Retina (tissue), 1 donor: ENCODE results near the gene SLC12A4.
"Not testable (repeated sequence)": the region's sequence is repeated elsewhere in the genome, so short reads cannot be mapped to it uniquely, and the experiment has no call there.

ENCODE experiments used
- DNase-seq: peaks from one replicate; pipeline ENCODE4 v3.0.0-alpha.2; 2016

Gene SLC12A4

GRCh38 chr16:67940446-67941089 lies 27.9 kb downstream of the SLC12A4 start:
- DNase-seq = no peak

GRCh38 chr16:67939507-67940445 lies 28.7 kb downstream of the SLC12A4 start:
- DNase-seq = no peak

- DNase-seq = not testable (repeated sequence)
Observed at GRCh38 chr16:67937713-67938112, 30.7 kb downstream of the SLC12A4 start.

- DNase-seq = no peak
Observed at GRCh38 chr16:67936880-67937605, 31.4 kb downstream of the SLC12A4 start.

GRCh38 chr16:67936124-67936879 lies 32.1 kb downstream of the SLC12A4 start, which contains the start of gene PSMB10:
PSMB10 (minus strand) TSS chr16:67936850; CDS start chr16:67936749, 101 bp downstream.
- peak; percentile 57 for DNase-seq

- peak; percentile 95 for DNase-seq
Observed at GRCh38 chr16:67935402-67936123, 32.9 kb downstream of the SLC12A4 start.

GRCh38 chr16:67935101-67935401 lies 33.4 kb downstream of the SLC12A4 start:
- DNase-seq = no peak

- no peak for DNase-seq
Observed at GRCh38 chr16:67934306-67935100, 33.9 kb downstream of the SLC12A4 start.

- DNase-seq = no peak
Observed at GRCh38 chr16:67933805-67934204, 34.6 kb downstream of the SLC12A4 start.

- no peak for DNase-seq
Observed at GRCh38 chr16:67932462-67932840, 36.0 kb downstream of the SLC12A4 start.

GRCh38 chr16:67931712-67932461 lies 36.5 kb downstream of the SLC12A4 start, which contains the start of gene CTRL:
CTRL (minus strand) TSS chr16:67931862; CDS start chr16:67931852, 10 bp downstream.
- no peak for DNase-seq

- DNase-seq = no peak
Observed at GRCh38 chr16:67930678-67931211, 37.7 kb downstream of the SLC12A4 start.

- DNase-seq = no peak
Observed at GRCh38 chr16:67930191-67930590, 38.2 kb downstream of the SLC12A4 start.

GRCh38 chr16:67928561-67929364 lies 39.7 kb downstream of the SLC12A4 start:
- DNase-seq = peak; percentile 77

- DNase-seq = no peak
Observed at GRCh38 chr16:67928147-67928546, 40.3 kb downstream of the SLC12A4 start.

- no peak for DNase-seq
Observed at GRCh38 chr16:67927131-67927941, 41.1 kb downstream of the SLC12A4 start.

- no peak for DNase-seq
Observed at GRCh38 chr16:67926181-67926750, 42.2 kb downstream of the SLC12A4 start.
